ENCODE data around the gene AEBP1. TPM values are rescaled to one million over a fixed set of nuclear protein-coding genes. Genes with fewer than 3 reads are reported as not detected.

The AEBP1 gene
- total RNA-seq, 1 donor, result 168 TPM

- H3K4me3 ChIP-seq (ENCODE audit: low read depth, low read length), result no peak overlapping the region
- TF ChIP-seq CTCF (IDR thresholded peaks at IDR 0.05; ENCODE audit: insufficient read depth, low read length), result no peak
- no peak for DNase-seq (ENCODE audit: low read depth)
These were observed 49.1 kb downstream of the AEBP1 start for GRCh38 chr7:44152971-44153947.

GRCh38 chr7:44153948-44154335, 49.8 kb downstream of the AEBP1 start:
- TF ChIP-seq CTCF (IDR thresholded peaks at IDR 0.05; ENCODE audit: insufficient read depth, low read length), result no peak
- no peak overlapping the region for H3K4me3 ChIP-seq (ENCODE audit: low read depth, low read length)
- no peak for DNase-seq (ENCODE audit: low read depth)

GRCh38 chr7:44154703-44155102, 50.6 kb downstream of the AEBP1 start:
- H3K4me3 ChIP-seq (ENCODE audit: low read depth, low read length), result no peak overlapping the region
- no peak for TF ChIP-seq CTCF (IDR thresholded peaks at IDR 0.05; ENCODE audit: insufficient read depth, low read length)
- no peak for DNase-seq (ENCODE audit: low read depth)

GRCh38 chr7:44155191-44156185, 51.3 kb downstream of the AEBP1 start:
- no peak overlapping the region for H3K4me3 ChIP-seq (ENCODE audit: low read depth, low read length)
- no peak for DNase-seq (ENCODE audit: low read depth)
- TF ChIP-seq CTCF (IDR thresholded peaks at IDR 0.05; ENCODE audit: insufficient read depth, low read length), result no peak

- DNase-seq (ENCODE audit: low read depth), result no peak
- H3K4me3 ChIP-seq (ENCODE audit: low read depth, low read length), result no peak overlapping the region
- no peak for TF ChIP-seq CTCF (IDR thresholded peaks at IDR 0.05; ENCODE audit: insufficient read depth, low read length)
These were observed 52.4 kb downstream of the AEBP1 start for GRCh38 chr7:44156453-44157010.
